Measurements from ENCODE around the gene DPF1.
"Not testable (repeated sequence)": the region's sequence is repeated elsewhere in the genome, so short reads cannot be mapped to it uniquely, and the experiment has no call there.

DPF1 gene

DNA sequence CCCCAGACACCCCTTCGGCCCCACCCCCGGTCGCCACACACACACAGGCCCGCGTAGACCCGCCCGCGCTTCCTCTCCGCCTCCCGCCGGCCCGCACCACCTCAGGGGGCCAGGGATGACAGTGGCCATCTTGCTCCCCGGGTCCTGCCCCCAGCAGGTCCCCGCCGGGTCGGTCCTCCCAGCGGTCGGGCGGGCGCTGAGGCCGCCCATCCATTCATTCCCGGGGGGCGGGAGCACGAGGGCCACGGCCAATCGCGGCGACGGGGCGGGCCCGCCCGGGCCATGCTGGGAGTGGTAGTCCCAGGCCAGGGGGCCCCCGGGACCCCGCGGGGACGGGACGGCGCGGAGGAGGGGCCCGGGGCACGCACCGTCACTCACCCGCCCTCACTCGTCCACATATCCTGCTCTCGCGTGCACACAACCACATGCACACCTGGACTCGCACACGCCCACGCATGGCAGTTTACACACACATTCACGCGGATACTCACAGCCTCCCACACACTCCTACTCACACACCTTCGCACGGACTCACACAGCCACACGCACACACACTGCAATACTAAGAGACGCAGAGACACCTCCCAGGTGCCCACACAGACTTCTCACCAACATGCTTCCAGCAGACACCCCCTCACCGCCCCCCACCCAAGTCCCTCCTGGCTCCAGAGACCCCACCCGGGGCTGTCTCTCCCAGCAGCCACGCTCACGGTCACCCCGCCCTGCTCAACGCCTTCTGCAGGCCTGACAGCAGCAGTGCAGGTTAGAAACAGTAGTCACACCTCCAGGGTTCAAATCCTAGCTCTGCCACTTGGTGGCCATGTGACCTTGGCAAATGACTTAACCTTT is at the start of gene DPF1:
Gene DPF1, minus strand, starts transcription at position 209 of the 849 bp plus-strand sequence. Its CDS starts 80 bp downstream, at position 129.
- peak; percentile 25 to 33 for DNase-seq (ENCODE audit: low read depth in 2 of 2)

DNA sequence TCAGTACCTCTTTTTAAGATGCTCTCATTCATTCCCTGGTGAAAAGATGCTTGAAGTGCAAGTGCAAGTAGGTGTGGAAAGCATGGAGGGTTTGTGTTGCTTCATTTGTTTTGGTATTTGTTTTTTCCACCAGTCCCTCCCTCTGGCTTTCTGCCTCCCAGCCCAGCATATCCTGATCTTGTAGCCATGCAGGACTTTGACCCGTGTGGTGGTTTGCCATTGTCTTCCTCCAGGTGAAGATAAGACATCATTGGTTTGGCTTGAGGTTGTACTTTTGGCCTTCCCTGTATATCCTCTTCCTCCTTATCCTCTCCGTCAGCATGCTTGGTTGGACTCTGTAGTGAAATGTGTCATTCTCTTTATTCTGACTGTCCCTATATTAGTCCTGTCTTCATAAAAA is 49.5 kb upstream of the DPF1 start:
- DNase-seq (ENCODE audit: low read depth in 2 of 2), result no peak

DNA sequence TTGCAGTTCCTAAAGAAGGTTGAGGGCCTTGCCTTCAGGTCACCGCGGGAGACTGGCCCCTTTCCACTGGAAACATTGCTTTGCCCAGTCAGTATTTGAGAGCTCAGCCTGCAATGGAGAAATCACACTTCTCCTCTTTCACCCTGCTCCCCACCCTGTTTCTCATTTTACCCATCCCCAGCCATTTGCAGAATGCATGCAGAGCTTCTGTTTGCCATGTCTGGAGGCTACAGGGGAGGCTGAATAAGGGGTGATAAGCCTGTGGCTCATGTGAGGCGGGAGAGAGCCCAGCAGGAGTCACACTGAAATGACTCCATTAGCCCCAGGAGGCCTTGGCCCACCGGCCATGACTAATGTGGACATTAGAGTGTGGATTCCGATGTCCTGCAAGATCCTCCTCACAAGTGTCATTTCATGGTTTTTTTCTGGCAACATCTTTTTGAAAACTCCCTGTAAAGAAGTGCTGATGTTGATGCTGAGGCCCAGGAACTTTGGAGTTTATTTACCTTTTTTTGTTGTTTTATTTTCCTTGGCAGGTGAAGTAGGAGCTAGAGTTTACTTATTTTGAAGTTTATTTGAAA is 46.7 kb upstream of the DPF1 start:
- no peak for DNase-seq (ENCODE audit: low read depth in 2 of 2)

DNA sequence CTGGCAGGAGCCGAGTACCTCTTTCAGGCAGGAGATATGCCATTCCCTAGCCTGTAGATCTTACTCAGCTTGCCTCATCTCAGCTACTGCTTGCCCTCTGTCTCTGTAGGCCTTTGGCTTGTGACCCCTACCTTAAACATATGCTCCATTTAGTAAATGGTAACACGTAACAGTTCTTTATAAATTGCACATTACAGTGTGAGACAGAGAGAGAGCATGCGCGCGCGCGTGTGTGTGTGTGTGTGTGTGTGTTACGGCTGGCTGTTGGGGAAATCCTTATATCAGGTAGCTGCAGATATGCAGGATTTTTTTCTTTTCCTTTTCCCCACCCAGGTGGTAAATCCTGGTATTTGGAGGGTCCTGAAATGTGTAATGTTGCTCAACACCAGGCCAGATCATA is 44.5 kb upstream of the DPF1 start:
- DNase-seq (ENCODE audit: low read depth in 2 of 2), result no peak

DNA sequence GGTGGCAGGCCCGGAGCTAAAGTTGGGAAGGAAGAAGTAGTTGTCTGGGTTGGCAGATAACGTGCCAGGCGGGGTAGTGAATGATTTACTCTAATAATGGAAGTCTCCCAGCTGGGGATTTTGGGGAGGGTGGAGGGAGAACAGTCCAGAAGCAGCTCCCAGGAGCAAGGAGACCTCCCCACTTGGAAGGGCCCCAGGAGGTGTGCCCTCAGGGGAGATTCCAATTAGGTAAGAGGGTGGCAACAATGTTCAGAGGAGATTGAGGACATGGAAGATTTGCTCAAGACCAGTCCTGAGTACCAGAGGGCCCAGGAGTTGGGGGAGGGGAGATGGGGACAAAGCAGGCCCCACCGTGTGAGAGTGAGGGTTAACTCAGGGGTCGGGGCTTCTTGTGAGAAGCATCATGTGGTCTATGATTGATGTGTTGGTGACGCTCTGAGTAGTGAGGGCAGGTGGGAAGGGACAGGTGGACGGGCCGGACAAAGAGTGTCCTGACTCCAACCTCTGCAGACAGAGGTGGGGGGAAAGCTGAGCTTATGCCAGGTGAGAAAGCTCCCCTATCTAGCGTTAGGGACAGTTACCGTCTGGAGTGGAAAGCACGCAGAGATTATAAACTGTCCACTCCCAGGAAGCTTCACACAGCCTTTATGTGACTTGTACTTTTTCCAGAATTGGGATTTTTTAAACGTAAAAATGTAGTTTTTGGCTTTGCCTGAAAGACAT is 43.9 kb upstream of the DPF1 start:
- no peak for DNase-seq (ENCODE audit: low read depth in 2 of 2)

DNA sequence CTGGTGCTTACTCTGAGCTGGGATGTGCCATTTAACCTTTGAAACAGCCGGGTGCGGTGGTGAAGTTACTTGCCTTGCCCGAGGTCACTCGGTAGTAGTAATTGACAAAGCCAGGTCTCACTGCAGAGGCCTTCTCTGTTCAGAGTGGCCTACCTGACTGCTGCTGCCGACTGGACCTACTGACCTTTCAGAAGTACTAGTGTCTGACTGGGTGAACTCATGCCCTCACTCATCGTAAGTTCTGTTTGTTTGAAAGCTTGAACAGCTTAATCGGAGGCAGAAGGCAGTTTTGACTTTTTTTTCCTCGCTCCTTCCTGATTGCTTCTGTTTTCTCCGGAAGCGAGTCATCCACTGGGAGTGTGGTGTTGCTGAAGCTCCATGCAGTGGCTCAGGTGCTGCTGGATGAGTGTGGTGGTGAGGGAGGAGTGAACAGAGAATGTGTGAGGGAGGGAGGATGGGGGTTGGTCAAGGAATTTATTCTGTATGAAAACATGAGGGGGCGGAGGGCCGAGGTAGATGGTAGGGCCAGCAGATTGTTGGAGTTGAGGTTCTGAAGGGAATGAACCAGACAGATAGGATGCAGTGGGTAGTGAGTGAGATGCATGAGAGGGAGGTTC is 43.1 kb upstream of the DPF1 start:
- DNase-seq (ENCODE audit: low read depth in 2 of 2), result no peak

DNA sequence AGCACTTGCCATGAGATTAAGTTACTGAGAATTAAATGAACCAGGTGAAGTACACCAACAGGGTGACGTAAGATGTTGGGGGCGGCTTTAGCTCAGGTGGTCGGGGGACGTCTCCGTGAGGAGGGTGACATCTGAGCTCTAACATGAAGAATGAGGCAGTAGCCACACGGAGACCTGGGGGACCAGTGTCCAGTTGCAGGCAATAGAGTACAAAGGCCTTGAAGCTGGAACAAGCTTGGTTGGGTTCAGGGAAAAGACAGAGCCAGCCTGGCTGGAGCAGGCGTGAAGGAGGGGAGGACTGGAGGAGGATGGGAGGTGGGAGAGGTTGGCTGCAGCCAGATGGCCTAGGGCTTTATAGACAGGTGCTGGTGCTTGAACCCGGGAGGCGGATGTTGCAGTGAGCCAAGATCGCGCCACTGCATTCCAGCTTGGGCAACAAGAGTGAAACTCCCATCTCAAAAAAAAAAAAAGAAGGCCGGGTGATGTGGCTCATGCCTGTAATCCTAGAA is 42.0 kb upstream of the DPF1 start:
- no peak for DNase-seq (ENCODE audit: low read depth in 2 of 2)

DNA sequence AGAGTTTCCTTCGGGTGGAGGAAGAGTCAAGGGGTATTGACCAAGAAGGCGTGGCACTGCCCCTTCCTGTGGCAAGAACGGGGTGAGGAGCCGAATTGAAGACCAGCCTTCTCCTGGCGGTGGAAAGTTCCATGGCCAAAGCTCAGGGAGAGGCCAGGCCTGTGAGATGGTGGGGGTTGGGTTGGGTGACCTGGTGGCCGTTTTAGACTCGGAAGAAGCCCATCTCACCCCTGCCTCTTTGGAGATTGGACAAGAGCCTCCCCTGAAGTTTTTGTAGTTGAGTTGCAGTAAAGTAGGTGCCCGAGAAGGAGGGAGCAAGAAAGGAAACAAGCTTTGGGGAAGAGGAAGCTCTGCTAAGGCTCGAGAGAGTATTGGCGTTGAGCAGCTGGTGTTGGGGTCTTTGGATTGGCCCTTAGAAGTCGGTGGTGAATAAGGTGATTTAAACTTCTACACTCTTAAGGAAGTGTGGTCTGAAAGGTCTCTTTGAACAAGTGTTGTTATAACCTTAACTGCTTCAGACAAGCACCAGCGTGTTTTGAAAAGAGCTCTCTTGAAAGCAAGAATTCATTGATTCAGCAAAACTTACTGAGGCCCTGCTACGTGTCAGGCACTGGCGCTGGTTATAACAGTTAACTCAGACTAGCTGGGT is 41.3 kb upstream of the DPF1 start:
- DNase-seq (ENCODE audit: low read depth in 2 of 2), result no peak

DNA sequence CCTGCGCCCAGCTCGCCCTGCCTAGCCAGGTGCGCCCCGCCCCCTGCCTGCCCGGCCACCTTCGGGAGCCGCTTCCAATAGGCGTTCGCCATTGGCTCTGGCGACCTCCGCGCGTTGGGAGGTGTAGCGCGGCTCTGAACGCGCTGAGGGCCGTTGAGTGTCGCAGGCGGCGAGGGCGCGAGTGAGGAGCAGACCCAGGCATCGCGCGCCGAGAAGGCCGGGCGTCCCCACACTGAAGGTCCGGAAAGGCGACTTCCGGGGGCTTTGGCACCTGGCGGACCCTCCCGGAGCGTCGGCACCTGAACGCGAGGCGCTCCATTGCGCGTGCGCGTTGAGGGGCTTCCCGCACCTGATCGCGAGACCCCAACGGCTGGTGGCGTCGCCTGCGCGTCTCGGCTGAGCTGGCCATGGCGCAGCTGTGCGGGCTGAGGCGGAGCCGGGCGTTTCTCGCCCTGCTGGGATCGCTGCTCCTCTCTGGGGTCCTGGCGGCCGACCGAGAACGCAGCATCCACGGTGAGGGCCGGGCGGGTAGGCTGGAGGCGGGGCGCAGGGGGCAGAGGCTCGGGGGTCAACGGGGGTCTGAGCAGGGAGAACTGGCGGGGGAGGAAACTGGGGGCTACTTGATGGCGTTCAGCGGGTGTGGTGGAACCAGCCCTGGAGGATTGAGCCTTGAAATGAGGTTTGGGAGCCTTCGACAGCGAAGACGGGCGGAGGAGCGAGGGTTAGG is 40.6 kb upstream of the DPF1 start, which contains the start of gene SPINT2:
Gene SPINT2, plus strand, starts transcription at position 88 of the 727 bp plus-strand sequence. Its CDS starts 320 bp downstream, at position 408.
- DNase-seq (ENCODE audit: low read depth in 2 of 2), result peak; percentile 8 to 22

DNA sequence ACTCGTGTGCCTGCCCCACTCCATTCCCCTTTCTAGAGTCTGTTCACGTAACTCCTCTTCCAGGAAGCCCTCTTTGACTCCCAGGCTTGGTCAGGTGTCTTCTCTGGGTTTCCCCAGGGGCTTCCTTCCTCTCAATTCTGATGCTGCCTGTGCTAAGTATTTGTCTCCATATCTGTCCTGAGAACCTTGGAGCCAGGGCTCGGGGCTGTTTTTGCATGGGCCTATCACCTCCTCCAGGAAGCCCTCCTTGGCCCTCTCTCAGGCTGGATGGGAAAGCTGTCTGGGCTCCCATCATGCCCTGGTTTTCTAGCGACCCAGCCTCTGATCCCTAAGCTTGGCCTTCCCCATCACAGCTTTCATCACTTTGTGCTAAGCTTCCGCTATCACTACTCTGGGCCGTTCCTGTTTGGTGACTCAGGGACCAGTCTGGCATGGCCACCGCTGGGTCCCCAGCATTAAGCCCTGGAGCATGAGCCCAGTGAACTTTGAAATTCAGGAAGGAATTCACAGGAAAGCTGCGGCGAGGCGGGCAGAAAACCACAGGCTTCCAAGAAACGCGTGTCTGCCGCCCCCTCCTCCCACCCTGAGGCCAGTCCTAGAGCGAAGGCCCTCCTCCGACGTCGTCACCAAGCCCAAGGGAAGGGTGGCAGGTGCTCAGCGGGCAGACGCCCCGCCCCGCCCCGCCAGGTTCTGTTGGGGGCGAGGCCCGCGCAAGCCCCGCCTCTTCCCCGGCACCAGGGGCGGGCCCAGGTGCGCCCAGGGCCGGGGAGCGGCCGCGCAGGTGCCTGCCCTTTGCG is 39.9 kb upstream of the DPF1 start:
- DNase-seq (ENCODE audit: low read depth in 2 of 2), result peak; percentile 54 to 72

DNA sequence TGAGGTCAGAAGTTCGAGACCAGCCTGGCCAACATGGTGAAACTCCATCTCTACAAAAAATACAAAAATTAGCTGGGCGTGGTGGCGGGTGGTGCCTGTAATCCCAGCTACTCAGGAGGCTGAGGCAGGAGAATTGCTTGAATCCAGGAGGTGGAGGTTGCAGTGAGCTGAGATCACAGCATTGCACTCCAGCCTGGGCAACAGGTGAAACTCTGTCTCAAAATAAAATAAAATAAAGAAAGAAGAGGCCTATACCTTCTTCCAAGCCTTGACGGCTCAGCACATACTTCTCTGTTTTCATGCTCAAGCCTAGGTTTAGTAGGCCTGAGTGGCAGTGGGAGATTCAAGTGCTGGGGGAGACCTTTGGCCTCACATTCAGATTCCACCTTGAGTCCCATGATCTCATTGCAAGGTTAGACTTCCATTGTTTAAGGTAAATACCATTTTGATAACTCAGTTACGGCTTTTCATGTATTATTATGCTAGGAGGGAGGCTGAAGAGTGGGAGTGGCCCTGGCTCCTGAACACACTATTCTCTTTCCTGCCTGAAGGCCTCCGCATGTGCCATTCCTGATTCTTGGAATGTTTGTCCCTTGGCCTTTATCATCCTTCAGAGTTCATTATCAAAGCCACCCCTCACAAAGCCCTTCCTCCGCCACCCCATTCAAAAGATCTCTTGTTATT is 38.7 kb upstream of the DPF1 start:
- no peak for DNase-seq (ENCODE audit: low read depth in 2 of 2)

DNA sequence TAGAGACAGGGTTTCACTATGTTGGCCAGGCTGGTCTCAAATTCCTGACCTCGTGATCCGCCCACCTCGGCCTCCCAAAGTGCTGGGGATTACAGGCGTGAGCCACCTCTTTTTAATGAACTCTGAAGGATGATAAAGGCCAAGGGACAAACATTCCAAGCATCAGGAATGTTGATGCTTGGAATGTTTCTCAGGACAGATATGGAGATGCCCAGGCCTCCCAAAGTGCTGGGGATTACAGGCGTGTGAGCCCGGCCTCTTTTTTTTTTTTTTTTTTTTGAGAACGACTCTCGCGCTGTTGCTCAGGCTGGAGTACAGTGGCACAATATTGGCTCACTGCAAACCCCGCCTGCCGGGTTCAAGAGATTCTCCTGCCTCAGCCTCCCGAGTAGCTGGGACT is 37.9 kb upstream of the DPF1 start:
- not testable (repeated sequence) for DNase-seq (ENCODE audit: low read depth in 2 of 2)

DNA sequence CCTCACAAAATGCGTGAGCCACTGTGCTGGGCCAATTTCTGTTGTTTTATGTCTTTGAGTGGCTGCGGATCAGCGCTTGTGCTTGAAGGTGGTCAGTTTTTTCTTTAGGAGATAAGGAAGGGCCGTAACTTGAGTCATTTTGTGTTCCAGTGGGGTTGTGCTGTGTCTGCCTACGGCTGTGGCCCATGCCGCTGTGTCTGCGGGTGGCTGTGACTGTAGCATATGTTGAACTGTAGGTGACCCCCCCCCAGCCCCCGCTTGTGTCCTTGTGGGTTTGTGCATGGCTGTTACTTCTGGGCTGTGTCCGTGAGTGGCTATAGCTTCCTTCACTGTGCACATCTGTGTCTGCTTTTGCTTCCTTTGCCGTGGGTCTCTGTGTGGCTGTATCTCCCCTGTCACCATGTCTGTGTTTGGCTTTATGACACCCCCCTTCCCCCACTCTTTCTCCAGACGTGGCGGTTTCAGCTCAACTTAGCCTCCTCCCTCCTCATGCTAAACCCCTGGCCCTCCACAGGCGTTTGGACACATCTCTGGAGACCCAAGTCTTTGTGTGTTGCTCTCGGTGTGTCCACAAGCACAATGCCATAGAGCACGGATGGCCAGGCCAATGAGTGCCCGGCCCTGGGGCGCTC is 31.5 kb upstream of the DPF1 start:
- DNase-seq (ENCODE audit: low read depth in 2 of 2), result no peak

DNA sequence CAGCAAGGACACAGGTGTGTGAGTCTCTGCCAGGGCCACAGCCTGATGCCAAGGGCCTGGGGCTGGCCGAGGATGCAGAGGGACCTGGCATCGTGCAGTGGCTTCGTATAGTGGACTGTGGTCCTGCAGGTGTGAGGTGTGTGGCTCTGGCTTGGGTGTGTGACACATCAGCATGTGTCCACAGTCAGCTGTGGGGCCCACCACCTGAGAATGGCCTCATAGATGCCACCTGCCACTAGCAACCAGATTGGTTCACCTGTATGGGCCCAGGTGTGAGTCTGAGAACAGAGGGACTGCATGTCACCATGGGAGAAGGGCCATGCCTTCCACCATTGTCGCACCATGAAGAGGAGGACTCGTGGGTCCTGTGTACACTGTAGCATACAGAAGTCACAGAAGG is 29.8 kb upstream of the DPF1 start:
- no peak for DNase-seq (ENCODE audit: low read depth in 2 of 2)

DNA sequence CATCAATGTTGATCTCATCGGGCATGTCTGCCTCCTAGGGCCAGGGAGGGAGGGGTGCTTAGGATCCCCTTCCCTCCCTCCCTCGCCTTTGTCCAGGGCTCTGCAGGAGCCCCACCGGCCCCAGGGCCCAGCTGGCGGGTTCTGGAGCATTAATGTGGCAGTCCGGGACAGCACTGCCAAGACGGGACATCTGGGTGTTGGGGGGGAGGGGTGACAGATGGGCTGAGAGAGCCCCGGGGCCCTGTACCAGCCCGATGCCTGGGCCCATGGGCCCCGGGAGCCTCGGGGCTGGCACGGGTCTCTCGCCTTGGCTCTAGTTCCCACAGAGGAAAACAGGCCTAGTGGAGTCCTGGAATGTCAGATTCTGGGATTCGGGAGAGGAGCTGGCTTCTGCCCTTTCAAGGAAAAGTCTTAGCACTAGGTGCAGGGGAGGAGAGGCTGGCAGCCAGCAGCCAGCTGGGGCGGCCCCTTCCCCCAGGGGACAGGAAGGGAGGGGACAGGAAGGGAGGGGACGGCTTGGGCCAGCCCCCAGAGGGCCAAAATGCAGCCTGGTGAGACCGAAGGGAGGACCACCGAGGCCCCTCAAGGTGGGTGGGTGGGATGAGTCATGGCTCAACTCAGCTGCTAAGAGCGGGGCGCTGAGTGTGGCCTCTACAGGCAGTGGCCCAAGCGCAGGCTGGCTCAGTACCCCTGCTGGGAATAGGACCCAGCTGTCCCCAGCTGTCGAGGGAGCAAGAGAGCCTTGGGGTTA is 29.1 kb upstream of the DPF1 start:
- no peak for DNase-seq (ENCODE audit: low read depth in 2 of 2)

DNA sequence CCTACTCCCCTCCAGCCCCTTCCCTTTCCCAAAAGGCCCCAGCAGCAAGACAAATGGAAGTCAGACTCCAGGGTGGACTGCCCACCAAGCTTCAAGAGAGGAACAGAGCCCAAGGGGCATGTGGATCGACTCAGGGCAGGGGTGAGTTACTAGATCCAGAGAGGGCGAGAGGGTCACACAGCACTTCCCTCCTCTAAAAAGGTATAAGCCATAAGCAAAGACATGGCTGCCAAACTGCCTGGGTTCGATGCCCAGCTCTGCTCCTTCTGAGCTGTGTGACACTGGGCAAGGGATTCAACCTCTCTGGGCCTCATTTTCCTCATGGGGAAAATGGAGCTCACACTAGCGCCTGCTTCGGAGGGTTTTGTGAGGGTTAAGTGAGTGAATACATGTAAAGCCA is 28.4 kb upstream of the DPF1 start:
- no peak for DNase-seq (ENCODE audit: low read depth in 2 of 2)

DNA sequence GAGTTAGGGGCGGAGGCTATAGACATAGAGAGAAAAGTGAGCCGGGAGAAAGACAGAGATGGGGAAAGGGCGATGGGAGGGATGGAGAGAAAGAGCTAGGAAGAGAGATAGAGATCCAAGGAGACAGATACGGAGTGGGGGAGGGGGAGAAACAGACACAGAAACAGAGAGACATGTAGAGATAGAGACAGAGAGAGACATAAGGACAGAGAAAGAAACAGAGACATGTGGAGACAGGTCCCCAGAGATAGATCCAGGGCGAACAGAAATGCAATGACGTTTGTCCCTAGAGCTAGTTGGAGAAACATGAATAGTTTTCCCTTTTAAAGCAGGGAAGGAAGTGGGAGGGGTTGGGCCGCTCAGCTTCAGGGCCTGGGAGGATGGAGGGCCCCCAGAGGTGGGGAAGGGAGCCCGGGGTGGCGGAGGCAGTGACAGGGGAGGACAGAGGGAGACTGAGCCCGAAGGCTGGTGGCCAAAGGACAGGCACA is 27.6 kb upstream of the DPF1 start:
- DNase-seq (ENCODE audit: low read depth in 2 of 2), result no peak
